Adrenal gland (tissue), 12 donors: ENCODE measurements around the gene ATP6V0E1. TPM values are rescaled to one million over a fixed set of nuclear protein-coding genes. Genes with fewer than 3 reads are reported as not detected.
"Not testable (repeated sequence)": the region's sequence is repeated elsewhere in the genome, so short reads cannot be mapped to it uniquely, and the experiment has no call there.

ENCODE experiments used
- DNase-seq, 7 donors: peaks; one replicate each; pipeline ENCODE4 v3.0.0-alpha.2; 2019 to 2020
- H3K27ac ChIP-seq, 5 donors: fragments of 200-600 bp; sonication (generic) in 4 of 5; 1 replicate in 3 of 5; 2 replicates in 2 of 5; pipeline versions ENCODE4 v1.5.1 to v1.8.0; 2016 to 2020; ENCODE audit warnings: mild to moderate bottlenecking in 1 of 5
- H3K27me3 ChIP-seq: fragments of 200-600 bp; 2 replicates; pipeline ENCODE4 v1.8.0; 2021
- H3K36me3 ChIP-seq, 2 donors: fragments of 200-600 bp; replicated peaks in 1 of 2; 1 replicate in 1 of 2; 2 replicates in 1 of 2; pipeline versions ENCODE4 v1.5.1 to v1.8.0; 2018 to 2022
- H3K4me1 ChIP-seq, 2 donors: fragments of 200-600 bp; replicated peaks in 1 of 2; 1 replicate in 1 of 2; 2 replicates in 1 of 2; pipeline versions ENCODE4 v1.5.1 to v1.8.0; 2018 to 2021
- H3K4me3 ChIP-seq, 4 donors: fragments of 200-600 bp; sonication (generic) in 3 of 4; one replicate each; pipeline ENCODE4 v1.5.1; 2016 to 2018
- H3K9me3 ChIP-seq, 3 donors: fragments of 200-600 bp; sonication (generic) in 1 of 3; replicated peaks in 1 of 3; 1 replicate in 2 of 3; 2 replicates in 1 of 3; pipeline versions ENCODE4 v1.5.1 to v1.8.0; 2016 to 2021
- POLR2A ChIP-seq, 2 donors: fragments of 450-650 bp; IDR thresholded peaks; one replicate each; pipeline ENCODE4 v1.6.1; 2017; ENCODE audit warnings: antibody characterized with exemption in 2 of 2, mild to moderate bottlenecking in 2 of 2, moderate library complexity in 1 of 2
- WGBS, 4 donors: extraction: QIAGEN DNeasy Blood & Tissue Kit in 2 of 4; methylation state at CpG; one replicate each; pipeline versions ENCODE4 v1.1.5 to v1.1.7; 2013 to 2017; 5-methylcytosine and 5-hydroxymethylcytosine counted together
- intact Hi-C, 2 donors: fragments of 100-400 bp; cut with DNase I; formaldehyde crosslinking; loops; one replicate each; pipeline versions ENCODE4 v1.14.1 to v1.15.0; 2022 to 2023
- polyA plus RNA-seq, 3 donors: library from polyadenylated mRNA; stranded (reverse); fragments of 200-250 nt in 2 of 3; fragments of 350-450 nt in 1 of 3; fragmentation: Illumina TruSeq in 1 of 3; extraction: RNeasy Lipid Tissue Mini Kit (QIAGEN cat#74804) in 1 of 3; gene quantifications; one replicate each; pipeline ENCODE4 v1.2.3, GENCODE V29; 2013 to 2014
- total RNA-seq, 9 donors: library from RNA; depleted of rRNA in 4 of 9; stranded (reverse); fragments of >200 nt in 4 of 9; fragments of 120-200 nt in 1 of 9; fragmentation: NEBNext Ultra II Directional in 1 of 9; extraction: Animal tissue kit (Norgen Biotek cat#: 25700) in 1 of 9; gene quantifications; one replicate each; pipeline versions ENCODE4 v1.1.0 to v1.2.4, GENCODE V29; 2013 to 2023
- TF ChIP-seq, protein P1 (sequence below), 6 experiments: fragments of 450-650 bp in 4 of 6; fragments of 200-600 bp in 2 of 6; sonication (generic) in 1 of 6; IDR thresholded peaks; 1 replicate in 5 of 6; 2 replicates in 1 of 6; pipeline versions ENCODE4 v1.5.1 to v1.8.0; 2016 to 2021; ENCODE audit warnings: antibody characterized with exemption in 6 of 6, mild to moderate bottlenecking in 2 of 6, moderate library complexity in 1 of 6
- donor health status: healthy with polysubstance abuse.
- donor health status: Bipolar disorder and iron deficiency.
- donor health status: DM: yes; HTN: yes; CAD: no.
- donor health status: DM: no; HTN: no; CAD: no.
- donor health status: DM: no; HTN: no; CAD: no.
- donor health status: DM: yes; HTN: yes; CAD: no.

The ATP6V0E1 gene
- total and polyA plus RNA-seq, 12 donors: 139 to 413 (median 253) TPM

DNA sequence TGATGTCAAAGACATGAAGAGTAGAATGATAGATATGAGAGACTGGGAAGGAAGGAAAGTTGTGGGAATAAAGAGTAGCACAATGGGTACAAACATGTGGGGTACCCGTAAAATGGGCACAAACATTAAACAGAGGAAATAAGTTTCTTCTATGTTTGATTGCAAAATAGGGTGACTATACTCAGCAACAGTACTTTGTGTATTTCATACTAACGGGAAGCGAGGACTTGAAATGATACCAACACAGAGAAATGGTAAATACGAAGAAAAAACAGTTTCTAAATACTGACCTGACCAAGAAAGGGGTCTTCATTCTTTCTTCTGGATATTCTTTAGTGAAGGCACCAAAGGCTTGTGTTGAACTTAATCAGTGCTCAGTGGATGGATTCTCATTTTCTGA is 31.1 kb downstream of the ATP6V0E1 start:
- H3K27me3 ChIP-seq: no peaks in the 10 kb centered on the region
- DNase-seq: no peak
- peak overlapping the region in 4 of 5 donors; percentile 74 to 94 (median 86) for H3K27ac ChIP-seq
- WGBS, 4 donors: 77 to 95% (median 81%) methylated on average over 4 of the region's 4 CpGs
- H3K36me3 ChIP-seq: no peaks in the 10 kb centered on the region
- H3K4me1 ChIP-seq: peaks cover 29 to 48% of the 10 kb centered on the region in 2 donors
- H3K9me3 ChIP-seq: no peaks in the 10 kb centered on the region
- intact Hi-C loops: no loop called here
- TF ChIP-seq, protein P1, sequence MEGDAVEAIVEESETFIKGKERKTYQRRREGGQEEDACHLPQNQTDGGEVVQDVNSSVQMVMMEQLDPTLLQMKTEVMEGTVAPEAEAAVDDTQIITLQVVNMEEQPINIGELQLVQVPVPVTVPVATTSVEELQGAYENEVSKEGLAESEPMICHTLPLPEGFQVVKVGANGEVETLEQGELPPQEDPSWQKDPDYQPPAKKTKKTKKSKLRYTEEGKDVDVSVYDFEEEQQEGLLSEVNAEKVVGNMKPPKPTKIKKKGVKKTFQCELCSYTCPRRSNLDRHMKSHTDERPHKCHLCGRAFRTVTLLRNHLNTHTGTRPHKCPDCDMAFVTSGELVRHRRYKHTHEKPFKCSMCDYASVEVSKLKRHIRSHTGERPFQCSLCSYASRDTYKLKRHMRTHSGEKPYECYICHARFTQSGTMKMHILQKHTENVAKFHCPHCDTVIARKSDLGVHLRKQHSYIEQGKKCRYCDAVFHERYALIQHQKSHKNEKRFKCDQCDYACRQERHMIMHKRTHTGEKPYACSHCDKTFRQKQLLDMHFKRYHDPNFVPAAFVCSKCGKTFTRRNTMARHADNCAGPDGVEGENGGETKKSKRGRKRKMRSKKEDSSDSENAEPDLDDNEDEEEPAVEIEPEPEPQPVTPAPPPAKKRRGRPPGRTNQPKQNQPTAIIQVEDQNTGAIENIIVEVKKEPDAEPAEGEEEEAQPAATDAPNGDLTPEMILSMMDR (IDR thresholded peaks at IDR 0.05): no peak
- TF ChIP-seq POLR2A (IDR thresholded peaks at IDR 0.05): no peak
- H3K4me3 ChIP-seq: no peak overlapping the region

DNA sequence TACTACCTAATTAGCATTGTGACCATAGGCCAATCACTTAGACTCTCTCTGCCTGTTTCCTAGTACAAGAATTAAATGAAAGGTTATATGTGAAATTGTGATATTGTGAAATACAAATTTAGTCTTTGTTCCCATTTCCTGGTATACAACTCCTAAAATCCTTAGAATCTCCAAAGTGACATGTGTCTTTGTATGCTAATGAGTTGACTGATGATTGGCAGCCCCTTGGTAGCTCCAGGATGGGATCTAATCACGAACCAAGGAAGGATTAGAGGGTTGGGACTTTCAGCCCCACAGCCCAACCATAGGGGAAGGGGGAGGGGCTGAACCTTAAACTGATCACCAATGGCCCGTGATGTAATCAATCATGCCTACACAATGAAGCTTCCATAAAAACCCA is 31.6 kb downstream of the ATP6V0E1 start:
- intact Hi-C loops: no loop called here
- Histone ChIP-seq H3K27me3 (no peaks in the 10 kb centered on the region), H3K27ac (peak overlapping the region; percentile 74 to 94 (median 85)), H3K9me3 (no peaks in the 10 kb centered on the region), H3K36me3 (no peaks in the 10 kb centered on the region), H3K4me1 (peaks cover 35 to 49% of the 10 kb centered on the region in 2 donors), H3K4me3 (no peak overlapping the region)
- TF ChIP-seq POLR2A (IDR thresholded peaks at IDR 0.05): no peak
- TF ChIP-seq, protein P1 (IDR thresholded peaks at IDR 0.05): no peak
- 83 to 98% (median 87%) methylated on average over 2 of the region's 2 CpGs for WGBS, 4 donors
- DNase-seq: peak in 1 of 7 donors; percentile 16

DNA sequence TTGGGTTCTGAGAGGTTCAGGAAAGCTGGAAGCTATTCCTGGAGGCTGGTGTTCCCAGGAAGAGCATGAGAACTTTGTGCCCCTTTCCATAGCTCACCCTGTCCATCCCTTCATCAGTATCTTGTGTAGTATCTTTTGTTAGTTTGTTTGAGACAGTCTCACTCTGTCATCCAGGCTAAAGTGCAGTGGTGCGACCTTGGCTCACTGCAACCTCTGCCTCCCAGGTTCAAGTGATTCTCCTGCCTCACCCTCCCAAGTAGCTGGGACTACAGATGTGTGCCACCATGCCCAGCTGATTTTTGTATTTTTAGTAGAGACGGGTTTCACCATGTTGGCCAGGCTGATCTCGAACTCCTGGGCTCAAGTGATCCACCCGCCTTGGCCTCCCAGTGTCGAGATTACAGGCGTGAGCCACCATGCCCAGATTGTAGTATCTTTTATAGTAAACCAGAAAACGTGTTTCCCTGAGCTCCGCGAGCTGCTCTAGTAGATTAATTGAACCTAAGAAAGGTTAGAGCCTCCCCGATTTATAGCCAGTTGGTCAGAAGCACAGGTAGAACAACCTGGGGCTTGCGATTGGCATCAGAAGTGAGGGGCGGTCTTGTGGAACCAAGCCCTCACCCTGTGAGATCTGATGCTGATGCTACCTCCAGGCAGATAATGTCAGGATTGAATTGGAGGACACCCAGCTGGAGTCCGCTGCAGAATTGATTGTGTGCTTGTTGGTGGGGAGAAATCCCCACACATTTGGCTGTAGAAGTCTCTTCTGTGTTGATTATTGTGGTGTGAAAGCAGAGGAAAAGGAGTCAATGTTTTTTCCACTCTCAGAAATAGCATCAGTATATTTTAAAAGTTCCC is 32.3 kb downstream of the ATP6V0E1 start:
- intact Hi-C loops: no loop called here
- no peak overlapping the region for H3K4me3 ChIP-seq
- H3K4me1 ChIP-seq: peaks cover 39 to 49% of the 10 kb centered on the region in 2 donors
- DNase-seq: peak in 2 of 7 donors; percentile 22 to 50
- WGBS, 4 donors: 85 to 95% (median 89%) methylated on average over 13 of the region's 13 CpGs
- no peaks in the 10 kb centered on the region for H3K9me3 ChIP-seq
- peaks cover 0 to 6% of the 10 kb centered on the region in 2 donors for H3K36me3 ChIP-seq
- no peaks in the 10 kb centered on the region for H3K27me3 ChIP-seq
- H3K27ac ChIP-seq: peak overlapping the region; percentile 74 to 94 (median 85)
- TF ChIP-seq, protein P1 (IDR thresholded peaks at IDR 0.05): no peak
- no peak for TF ChIP-seq POLR2A (IDR thresholded peaks at IDR 0.05)

DNA sequence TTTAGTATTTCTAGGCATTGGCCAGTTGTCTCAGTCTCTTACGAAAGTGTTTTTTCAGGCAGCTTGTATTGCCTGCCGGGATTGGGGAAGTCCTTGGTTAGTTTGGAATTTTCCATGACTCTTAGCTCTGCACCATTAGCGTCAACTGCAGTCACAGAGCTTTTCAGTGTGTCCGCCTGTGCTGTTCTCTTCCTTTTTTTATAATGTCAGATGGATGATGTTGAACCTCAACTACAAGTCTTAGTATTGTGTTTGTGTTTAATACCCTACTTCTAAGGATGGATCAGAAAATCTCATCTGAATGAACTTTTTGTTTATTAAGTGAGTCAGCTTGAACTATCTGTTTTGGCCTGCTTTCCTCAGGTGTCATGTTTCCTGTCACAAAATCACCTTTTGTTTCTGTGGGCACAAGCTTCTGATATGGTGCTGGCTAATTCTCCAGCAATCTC is 33.1 kb downstream of the ATP6V0E1 start:
- H3K4me3 ChIP-seq: no peak overlapping the region

DNA sequence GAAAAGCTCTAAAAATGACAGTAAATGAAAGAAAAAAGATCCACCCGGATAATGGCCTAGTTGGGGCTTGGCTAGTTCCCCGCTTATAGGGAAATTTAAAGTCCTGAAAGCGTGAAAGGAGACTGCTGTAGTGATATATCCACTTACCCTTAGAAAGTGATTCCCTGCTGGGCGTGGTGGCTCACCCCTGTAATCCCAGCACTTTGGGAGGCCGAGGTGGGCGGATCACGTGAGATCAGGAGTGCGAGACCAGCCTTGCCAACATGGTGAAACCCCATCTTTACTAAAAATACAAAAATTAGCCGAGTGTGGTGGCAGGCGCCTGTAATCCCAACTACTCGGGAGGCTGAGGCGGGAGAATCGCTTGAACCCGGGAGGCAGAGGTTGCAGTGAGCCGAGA is 33.5 kb downstream of the ATP6V0E1 start:
- H3K9me3 ChIP-seq, H3K27me3 ChIP-seq, intact Hi-C loops, H3K4me3 ChIP-seq: not testable (repeated sequence)
- Histone ChIP-seq H3K4me1 (peaks cover 39 to 45% of the 10 kb centered on the region in 2 donors), H3K36me3 (peaks cover 0 to 14% of the 10 kb centered on the region in 2 donors), H3K27ac (peak overlapping the region; percentile 74 to 94 (median 85))
- DNase-seq: peak in 2 of 7 donors; percentile 18 to 48
- WGBS, 4 donors: 89 to 96% (median 92%) methylated on average over 15 of the region's 15 CpGs

More for the DNA sequence above, 33.1 kb downstream of the ATP6V0E1 start:
- TF ChIP-seq, protein P1 (IDR thresholded peaks at IDR 0.05): no peak
- TF ChIP-seq POLR2A (IDR thresholded peaks at IDR 0.05): no peak
- H3K27ac ChIP-seq: peak overlapping the region; percentile 74 to 94 (median 85)
- no peaks in the 10 kb centered on the region for H3K9me3 ChIP-seq
- intact Hi-C loops: no loop called here
- DNase-seq: peak; percentile 45 to 75 (median 70)
- peaks cover 0 to 13% of the 10 kb centered on the region in 2 donors for H3K36me3 ChIP-seq
- peaks cover 39 to 45% of the 10 kb centered on the region in 2 donors for H3K4me1 ChIP-seq
- 9 to 19% (median 12%) methylated on average over 4 of the region's 4 CpGs for WGBS, 4 donors
- no peaks in the 10 kb centered on the region for H3K27me3 ChIP-seq
